ENCODE data around the gene LINGO1. TPM values are rescaled to one million over a fixed set of nuclear protein-coding genes. Genes with fewer than 3 reads are reported as not detected.
A peak's percentile ranks its signal among the peaks of the same experiment; 100 is the strongest.

LINGO1 gene
- total and polyA plus RNA-seq, 5 donors from 2014 or later = not detected

DNA sequence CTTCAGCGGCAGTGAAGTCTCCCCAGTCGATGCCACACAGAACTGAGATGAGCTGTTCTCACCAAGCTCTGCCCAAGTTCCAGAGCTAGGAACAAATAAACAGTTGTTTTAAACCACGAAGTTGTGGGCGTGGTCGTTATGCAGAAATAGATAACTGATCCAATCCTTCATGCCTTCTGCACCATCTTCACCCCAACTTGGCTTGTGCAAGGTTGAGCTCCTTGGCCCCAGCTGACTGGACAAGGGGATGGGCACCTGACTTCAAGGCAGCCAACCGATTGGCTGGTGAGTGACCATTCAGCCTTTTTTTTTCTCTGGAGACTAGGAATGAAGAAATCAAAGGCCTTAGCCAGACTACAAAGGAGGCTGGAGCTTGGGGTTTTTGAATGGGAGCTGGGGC, 23.9 kb downstream of the LINGO1 start:
- no peaks in the 10 kb centered on the region for H3K27me3 ChIP-seq (ENCODE audit: control insufficient read depth, insufficient read depth, low read length)
- H3K27ac ChIP-seq (ENCODE audit: insufficient read depth, low read length, poor library complexity, severe bottlenecking) = no peak overlapping the region
- H3K4me1 ChIP-seq (ENCODE audit: control insufficient read depth, insufficient read depth, low read length, poor library complexity, severe bottlenecking) = no peaks in the 10 kb centered on the region
- Mint-ChIP-seq H3K36me3 (no peaks in the 10 kb centered on the region), H3K4me1 (peaks cover 0 to 8% (median 2%) of the 10 kb centered on the region in 4 donors), H3K27ac (no peak overlapping the region), H3K27me3 (peaks cover 4% of the 10 kb centered on the region), H3K4me3 (no peak overlapping the region), H3K9me3 (no peaks in the 10 kb centered on the region)
- no peaks in the 10 kb centered on the region for H3K36me3 ChIP-seq (ENCODE audit: control insufficient read depth, insufficient read depth, low read length)
- no peak overlapping the region for H3K4me3 ChIP-seq (ENCODE audit: low read depth, low read length)
- no peak for DNase-seq
- H3K9me3 ChIP-seq (ENCODE audit: control insufficient read depth in 2 of 2, low read length in 2 of 2) = no peaks in the 10 kb centered on the region
- ATAC-seq (ENCODE audit: low read depth in 2 of 2) = no peak

DNA sequence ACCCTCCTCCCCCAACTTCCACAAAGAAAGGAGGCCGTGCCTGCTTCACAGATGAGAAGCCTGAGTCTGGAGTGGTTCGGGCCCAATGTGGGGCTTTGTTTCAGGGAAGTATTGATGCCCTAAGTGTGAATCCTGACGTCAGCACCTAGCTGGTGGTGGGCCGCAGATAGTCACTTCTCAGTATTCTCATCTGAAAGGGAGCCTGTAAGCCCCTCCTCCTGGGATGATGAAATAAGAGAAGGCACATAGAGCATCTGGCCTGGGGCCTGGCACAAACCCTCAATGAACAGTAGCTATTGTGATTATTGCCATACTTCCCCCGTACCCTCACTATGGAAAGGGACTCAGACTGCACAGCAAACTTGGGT, 24.8 kb downstream of the LINGO1 start:
- ATAC-seq (ENCODE audit: low read depth in 2 of 2) = no peak
- H3K36me3 Mint-ChIP-seq = no peaks in the 10 kb centered on the region

GRCh38 chr15:77607111-77607893, 25.4 kb downstream of the LINGO1 start:
- H3K4me3 ChIP-seq (ENCODE audit: low read depth, low read length) = no peak overlapping the region
- H3K4me1 ChIP-seq (ENCODE audit: control insufficient read depth, insufficient read depth, low read length, poor library complexity, severe bottlenecking) = no peaks in the 10 kb centered on the region
- Mint-ChIP-seq H3K4me3 (no peak overlapping the region), H3K4me1 (peaks cover 0 to 9% (median 2%) of the 10 kb centered on the region in 4 donors), H3K27me3 (peaks cover 2% of the 10 kb centered on the region), H3K27ac (no peak overlapping the region), H3K9me3 (no peaks in the 10 kb centered on the region), H3K36me3 (no peaks in the 10 kb centered on the region)
- no peaks in the 10 kb centered on the region for H3K27me3 ChIP-seq (ENCODE audit: control insufficient read depth, insufficient read depth, low read length)
- H3K9me3 ChIP-seq (ENCODE audit: control insufficient read depth in 2 of 2, low read length in 2 of 2) = no peaks in the 10 kb centered on the region
- ATAC-seq (ENCODE audit: low read depth in 2 of 2) (no peak), DNase-seq (no peak)
- H3K36me3 ChIP-seq (ENCODE audit: control insufficient read depth, insufficient read depth, low read length) = no peaks in the 10 kb centered on the region
- H3K27ac ChIP-seq (ENCODE audit: insufficient read depth, low read length, poor library complexity, severe bottlenecking) = no peak overlapping the region

More for the DNA sequence above, 24.8 kb downstream of the LINGO1 start:
- no peak overlapping the region for H3K4me3 ChIP-seq (ENCODE audit: low read depth, low read length)
- H3K27me3 ChIP-seq (ENCODE audit: control insufficient read depth, insufficient read depth, low read length) = no peaks in the 10 kb centered on the region
- no peaks in the 10 kb centered on the region for H3K4me1 ChIP-seq (ENCODE audit: control insufficient read depth, insufficient read depth, low read length, poor library complexity, severe bottlenecking)
- no peak overlapping the region for H3K27ac ChIP-seq (ENCODE audit: insufficient read depth, low read length, poor library complexity, severe bottlenecking)
- Mint-ChIP-seq H3K4me3 (no peak overlapping the region), H3K9me3 (no peaks in the 10 kb centered on the region), H3K4me1 (peaks cover 0 to 9% (median 2%) of the 10 kb centered on the region in 4 donors), H3K27ac (no peak overlapping the region), H3K27me3 (peaks cover 4% of the 10 kb centered on the region)
- DNase-seq = no peak
- H3K9me3 ChIP-seq (ENCODE audit: control insufficient read depth in 2 of 2, low read length in 2 of 2) = no peaks in the 10 kb centered on the region
- no peaks in the 10 kb centered on the region for H3K36me3 ChIP-seq (ENCODE audit: control insufficient read depth, insufficient read depth, low read length)

DNA sequence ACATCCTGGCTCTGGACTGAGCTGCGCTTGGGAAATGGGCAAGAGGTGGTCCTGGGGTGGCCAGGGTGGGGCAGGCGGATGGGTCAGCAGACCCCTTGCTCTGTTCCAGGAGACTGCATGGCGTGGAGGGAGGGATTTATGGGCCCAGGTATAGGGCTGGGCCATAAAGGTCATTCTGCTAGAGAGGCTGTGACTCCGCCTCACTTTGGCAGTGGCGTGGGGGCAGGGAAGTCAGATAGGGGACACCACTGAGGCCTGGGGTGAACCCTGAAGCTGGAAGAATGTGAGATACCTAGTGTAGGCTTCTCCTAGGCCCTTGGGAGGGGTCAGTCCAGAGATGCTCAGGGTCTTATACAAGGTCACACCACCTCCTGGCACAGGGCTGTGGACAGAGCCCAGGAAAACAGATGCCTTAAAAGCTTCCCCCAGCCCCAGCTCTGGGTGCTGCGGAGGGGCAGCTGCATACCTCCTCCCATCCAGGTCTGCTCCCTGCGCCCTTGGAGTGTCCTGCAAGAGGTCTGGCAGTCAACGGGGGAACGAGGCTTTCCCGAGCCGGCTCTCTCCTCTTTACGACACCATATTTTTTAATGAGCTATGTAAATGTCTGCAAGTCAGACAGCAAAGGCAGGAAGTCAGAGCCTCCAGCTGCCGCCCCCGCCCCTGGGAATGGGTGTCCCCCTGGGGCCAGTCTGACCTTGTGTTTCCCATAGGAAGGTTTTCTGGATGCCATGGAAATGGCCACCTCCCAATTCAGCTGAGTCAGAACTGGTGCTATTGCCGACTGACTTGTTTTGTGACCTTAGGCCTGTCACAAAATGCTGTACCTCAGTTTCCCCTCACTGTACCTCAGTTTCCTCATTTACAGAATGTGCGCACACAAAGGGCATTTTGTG, 26.3 kb downstream of the LINGO1 start:
- no peaks in the 10 kb centered on the region for H3K9me3 ChIP-seq (ENCODE audit: control insufficient read depth in 2 of 2, low read length in 2 of 2)
- H3K4me3 Mint-ChIP-seq = no peak overlapping the region
- ATAC-seq (ENCODE audit: low read depth in 2 of 2) (no peak), DNase-seq (no peak)
- no peaks in the 10 kb centered on the region for H3K36me3 Mint-ChIP-seq
- H3K27ac ChIP-seq (ENCODE audit: insufficient read depth, low read length, poor library complexity, severe bottlenecking) = no peak overlapping the region
- no peak overlapping the region for H3K27ac Mint-ChIP-seq
- H3K36me3 ChIP-seq (ENCODE audit: control insufficient read depth, insufficient read depth, low read length) = no peaks in the 10 kb centered on the region
- no peaks in the 10 kb centered on the region for H3K27me3 ChIP-seq (ENCODE audit: control insufficient read depth, insufficient read depth, low read length)
- no peaks in the 10 kb centered on the region for H3K9me3 Mint-ChIP-seq
- H3K27me3 Mint-ChIP-seq = no peaks in the 10 kb centered on the region
- H3K4me3 ChIP-seq (ENCODE audit: low read depth, low read length) = no peak overlapping the region
- H3K4me1 ChIP-seq (ENCODE audit: control insufficient read depth, insufficient read depth, low read length, poor library complexity, severe bottlenecking) = no peaks in the 10 kb centered on the region
- peaks cover 0 to 9% (median 2%) of the 10 kb centered on the region in 4 donors for H3K4me1 Mint-ChIP-seq

GRCh38 chr15:77605547-77605946, 27.2 kb downstream of the LINGO1 start:
- no peaks in the 10 kb centered on the region for H3K36me3 Mint-ChIP-seq
- no peak overlapping the region for H3K27ac Mint-ChIP-seq
- Histone ChIP-seq H3K27me3 (ENCODE audit: control insufficient read depth, insufficient read depth, low read length) (no peaks in the 10 kb centered on the region), H3K4me1 (ENCODE audit: control insufficient read depth, insufficient read depth, low read length, poor library complexity, severe bottlenecking) (no peaks in the 10 kb centered on the region), H3K9me3 (ENCODE audit: control insufficient read depth in 2 of 2, low read length in 2 of 2) (no peaks in the 10 kb centered on the region), H3K27ac (ENCODE audit: insufficient read depth, low read length, poor library complexity, severe bottlenecking) (no peak overlapping the region), H3K4me3 (ENCODE audit: low read depth, low read length) (no peak overlapping the region), H3K36me3 (ENCODE audit: control insufficient read depth, insufficient read depth, low read length) (no peaks in the 10 kb centered on the region)
- H3K9me3 Mint-ChIP-seq = no peaks in the 10 kb centered on the region
- ATAC-seq (ENCODE audit: low read depth in 2 of 2) = no peak
- DNase-seq = no peak
- H3K4me1 Mint-ChIP-seq = peaks cover 0 to 9% (median 2%) of the 10 kb centered on the region in 4 donors
- no peaks in the 10 kb centered on the region for H3K27me3 Mint-ChIP-seq
- no peak overlapping the region for H3K4me3 Mint-ChIP-seq

DNA sequence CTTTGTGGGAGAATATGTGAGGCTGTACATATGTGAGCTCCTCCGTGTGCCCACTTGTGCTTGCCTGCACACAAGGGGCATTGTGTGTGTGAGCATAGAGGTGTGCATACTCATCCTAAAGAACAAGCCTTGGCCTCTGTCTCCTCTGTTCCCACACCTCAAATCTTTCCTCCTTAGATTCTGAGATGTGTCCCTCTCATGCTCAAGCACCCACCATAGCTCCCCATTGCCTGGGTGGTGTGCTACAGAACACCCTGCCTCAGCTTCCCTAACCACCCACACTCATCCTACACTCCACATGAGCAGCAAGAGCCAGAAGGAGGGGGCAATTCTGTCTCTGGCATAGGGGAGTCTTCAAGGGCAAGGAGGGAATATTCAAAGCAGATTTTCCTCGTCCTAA, 27.7 kb downstream of the LINGO1 start:
- H3K36me3 ChIP-seq (ENCODE audit: control insufficient read depth, insufficient read depth, low read length) = no peaks in the 10 kb centered on the region
- H3K4me3 Mint-ChIP-seq = no peak overlapping the region
- no peak overlapping the region for H3K27ac ChIP-seq (ENCODE audit: insufficient read depth, low read length, poor library complexity, severe bottlenecking)
- no peaks in the 10 kb centered on the region for H3K9me3 Mint-ChIP-seq
- H3K36me3 Mint-ChIP-seq = no peaks in the 10 kb centered on the region
- H3K27me3 ChIP-seq (ENCODE audit: control insufficient read depth, insufficient read depth, low read length) = no peaks in the 10 kb centered on the region
- ATAC-seq (ENCODE audit: low read depth in 2 of 2) = no peak
- peak overlapping the region in 1 of 3 donors; percentile 18 for H3K27ac Mint-ChIP-seq
- H3K4me1 Mint-ChIP-seq = peaks cover 0 to 9% (median 2%) of the 10 kb centered on the region in 4 donors
- H3K9me3 ChIP-seq (ENCODE audit: control insufficient read depth in 2 of 2, low read length in 2 of 2) = no peaks in the 10 kb centered on the region
- H3K27me3 Mint-ChIP-seq = no peaks in the 10 kb centered on the region
- no peak overlapping the region for H3K4me3 ChIP-seq (ENCODE audit: low read depth, low read length)
- H3K4me1 ChIP-seq (ENCODE audit: control insufficient read depth, insufficient read depth, low read length, poor library complexity, severe bottlenecking) = no peaks in the 10 kb centered on the region
- DNase-seq = no peak

DNA sequence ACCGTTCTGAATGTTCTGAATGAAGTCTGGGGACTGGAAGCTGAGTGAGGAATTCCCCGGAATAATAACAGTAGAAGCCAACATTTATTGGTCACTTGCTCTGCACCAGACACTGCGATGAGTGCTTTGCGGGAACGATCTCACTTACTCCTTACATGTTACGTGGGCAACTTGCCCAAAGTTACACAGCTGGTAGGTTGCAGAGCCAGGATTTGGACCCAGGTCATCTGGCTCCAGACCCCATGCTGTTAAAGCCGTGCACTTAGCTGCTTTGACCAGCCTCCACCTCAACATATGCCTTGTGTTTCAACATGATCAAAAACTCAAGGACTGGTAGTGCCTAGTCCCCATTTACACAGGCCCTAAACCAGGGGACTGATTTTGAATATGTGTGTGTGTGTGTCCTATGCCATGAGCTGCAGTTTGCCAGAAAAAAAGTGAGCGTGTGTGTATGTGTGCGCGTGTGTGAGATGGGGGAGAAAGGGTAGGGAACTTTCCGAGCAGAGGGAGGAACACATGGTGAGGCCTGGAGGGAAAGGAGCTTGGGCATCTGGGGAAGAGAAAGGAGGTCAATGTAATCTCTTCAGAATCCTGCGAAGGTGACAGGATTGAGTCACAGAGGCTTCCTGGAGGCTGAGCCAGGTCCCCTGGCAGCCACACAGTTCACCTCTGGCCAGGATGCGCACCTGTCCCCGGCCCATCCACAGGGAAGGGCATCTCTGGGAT, 28.9 kb downstream of the LINGO1 start:
- Histone ChIP-seq H3K9me3 (ENCODE audit: control insufficient read depth in 2 of 2, low read length in 2 of 2) (no peaks in the 10 kb centered on the region), H3K4me3 (ENCODE audit: low read depth, low read length) (no peak overlapping the region), H3K4me1 (ENCODE audit: control insufficient read depth, insufficient read depth, low read length, poor library complexity, severe bottlenecking) (no peaks in the 10 kb centered on the region), H3K27me3 (ENCODE audit: control insufficient read depth, insufficient read depth, low read length) (no peaks in the 10 kb centered on the region), H3K27ac (ENCODE audit: insufficient read depth, low read length, poor library complexity, severe bottlenecking) (no peak overlapping the region), H3K36me3 (ENCODE audit: control insufficient read depth, insufficient read depth, low read length) (no peaks in the 10 kb centered on the region)
- H3K27ac Mint-ChIP-seq = no peak overlapping the region
- H3K4me1 Mint-ChIP-seq = peaks cover 0 to 9% (median 2%) of the 10 kb centered on the region in 4 donors
- ATAC-seq (ENCODE audit: low read depth in 2 of 2) (no peak), DNase-seq (no peak)
- H3K4me3 Mint-ChIP-seq = no peak overlapping the region
- H3K27me3 Mint-ChIP-seq = no peaks in the 10 kb centered on the region
- H3K9me3 Mint-ChIP-seq = no peaks in the 10 kb centered on the region
- no peaks in the 10 kb centered on the region for H3K36me3 Mint-ChIP-seq
